Neuronal stem cell (in vitro differentiated cells): ENCODE measurements around the gene TMCO4.

Experiments
- DNase-seq: peaks from one replicate; pipeline ENCODE4 v3.0.0-alpha.2; 2013; ENCODE audit warnings: low spot score
- H2AFZ ChIP-seq: one replicate; pipeline ENCODE4 v1.6.1; 2013; ENCODE audit warnings: mild to moderate bottlenecking, low read length, inconsistent platforms
- H2AK5ac ChIP-seq: 2 replicates; pipeline ENCODE4 v1.6.1; 2013; ENCODE audit warnings: low read depth, mild to moderate bottlenecking, inconsistent platforms, low read length, moderate library complexity, mixed read lengths
- H2BK120ac ChIP-seq: 2 replicates; pipeline ENCODE4 v1.6.1; 2013; ENCODE audit warnings: low read depth, mild to moderate bottlenecking, inconsistent platforms, low read length, moderate library complexity, mixed read lengths
- H2BK12ac ChIP-seq: one replicate; pipeline ENCODE4 v1.6.1; 2013; ENCODE audit warnings: low read length, inconsistent platforms
- H2BK15ac ChIP-seq: 2 replicates; pipeline ENCODE4 v1.6.1; 2013; ENCODE audit warnings: mild to moderate bottlenecking, low read length, inconsistent platforms, mixed read lengths
- H2BK5ac ChIP-seq: one replicate; pipeline ENCODE4 v1.6.1; 2013; ENCODE audit warnings: inconsistent platforms, mild to moderate bottlenecking, low read length, moderate library complexity
- H3K14ac ChIP-seq: one replicate; pipeline ENCODE4 v1.6.1; 2013; ENCODE audit warnings: low read length, inconsistent platforms
- H3K18ac ChIP-seq: 2 replicates; pipeline ENCODE4 v1.6.1; 2013; ENCODE audit warnings: low read length, inconsistent platforms
- H3K23ac ChIP-seq: 2 replicates; pipeline ENCODE4 v1.6.1; 2013; ENCODE audit warnings: low read depth, mild to moderate bottlenecking, mixed read lengths, low read length, inconsistent platforms; ENCODE audit not compliant: poor library complexity
- H3K27ac ChIP-seq: replicated peaks from 3 replicates; pipeline ENCODE4 v1.5.1; 2013; ENCODE audit warnings: low read length, inconsistent platforms
- H3K27me3 ChIP-seq, 3 experiments: 2 replicates each; pipeline ENCODE4 v1.6.1; 2013; ENCODE audit warnings: low read length in 3 of 3, mild to moderate bottlenecking in 2 of 3, inconsistent platforms in 1 of 3, low read depth in 1 of 3, mixed read lengths in 1 of 3, moderate library complexity in 1 of 3; ENCODE audit not compliant: control insufficient read depth in 3 of 3, insufficient read depth in 3 of 3
- H3K36me3 ChIP-seq, 2 donors: replicated peaks in 1 of 2; 2 replicates each; pipeline ENCODE4 v1.6.1; 2013; ENCODE audit warnings: low read length in 2 of 2; ENCODE audit not compliant: control insufficient read depth in 2 of 2, insufficient read depth in 2 of 2
- H3K4ac ChIP-seq: 2 replicates; pipeline ENCODE4 v1.6.1; 2013; ENCODE audit warnings: inconsistent platforms, mild to moderate bottlenecking, low read length, moderate library complexity
- H3K4me1 ChIP-seq, 2 donors: 1 replicate in 1 of 2; 2 replicates in 1 of 2; pipeline ENCODE4 v1.6.1; 2013; ENCODE audit warnings: low read length in 2 of 2, low read depth in 1 of 2; ENCODE audit not compliant: control insufficient read depth in 2 of 2, insufficient read depth in 1 of 2
- H3K4me2 ChIP-seq: one replicate; pipeline ENCODE4 v1.6.1; 2013; ENCODE audit warnings: mild to moderate bottlenecking, low read length, inconsistent platforms; ENCODE audit not compliant: insufficient read depth, poor library complexity, severe bottlenecking
- H3K4me3 ChIP-seq, 2 donors: 2 replicates each; pipeline ENCODE4 v1.5.1; 2013; ENCODE audit warnings: low read length in 2 of 2, mild to moderate bottlenecking in 2 of 2, inconsistent platforms in 1 of 2, moderate library complexity in 1 of 2
- H3K79me1 ChIP-seq: one replicate; pipeline ENCODE4 v1.6.1; 2013; ENCODE audit warnings: low read depth, mild to moderate bottlenecking, inconsistent platforms, low read length, moderate library complexity
- H3K9ac ChIP-seq: one replicate; pipeline ENCODE4 v1.6.1; 2013; ENCODE audit warnings: mild to moderate bottlenecking, low read depth, low read length, inconsistent platforms; ENCODE audit not compliant: poor library complexity
- H3K9me3 ChIP-seq, 2 donors: replicated peaks in 1 of 2; 2 replicates each; pipeline versions ENCODE3 to v1.6.1; 2013; ENCODE audit warnings: low read length in 2 of 2, mild to moderate bottlenecking in 2 of 2, inconsistent platforms in 1 of 2, low read depth in 1 of 2, mixed read lengths in 1 of 2, moderate library complexity in 1 of 2; ENCODE audit not compliant: control insufficient read depth in 2 of 2, insufficient read depth in 1 of 2
- H4K8ac ChIP-seq: one replicate; pipeline ENCODE4 v1.6.1; 2013; ENCODE audit warnings: low read depth, mild to moderate bottlenecking, inconsistent platforms, low read length, moderate library complexity
- H4K91ac ChIP-seq: one replicate; pipeline ENCODE4 v1.6.1; 2013; ENCODE audit warnings: low read length, low read depth, mild to moderate bottlenecking, inconsistent platforms; ENCODE audit not compliant: poor library complexity
- WGBS, 2 donors: extraction: QIAGEN DNeasy Blood & Tissue Kit; methylation state at CpG; one replicate each; pipeline ENCODE4 v1.1.7; 2013; ENCODE audit warnings: missing lambda C conversion rate in 2 of 2, mixed read lengths in 1 of 2; ENCODE audit not compliant: insufficient read length in 2 of 2, insufficient replicate concordance in 1 of 2; ENCODE audit errors: extremely low coverage in 2 of 2; 5-methylcytosine and 5-hydroxymethylcytosine counted together

TMCO4 gene

DNA sequence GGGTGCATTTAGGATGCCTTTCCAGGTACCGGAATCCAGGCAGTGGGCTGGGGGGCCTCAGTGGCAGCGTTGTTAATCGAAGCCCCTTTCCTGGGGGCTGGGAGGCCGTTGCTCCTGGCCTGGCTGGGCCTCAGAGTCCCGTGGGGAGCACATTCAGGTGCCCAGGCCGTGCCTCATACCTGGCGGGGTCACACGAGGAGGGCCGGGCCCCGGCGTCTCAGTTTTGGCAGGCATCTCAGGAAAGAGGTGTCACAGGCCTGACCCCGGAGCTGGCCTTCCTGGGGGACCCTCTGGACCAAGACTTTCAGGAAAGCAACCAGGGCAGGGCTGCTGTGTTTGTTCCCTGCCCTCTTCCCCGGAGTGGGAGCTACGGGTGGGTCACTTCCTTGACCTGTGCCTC is 151.5 kb downstream of the TMCO4 start:
- Histone ChIP-seq H3K23ac (no peak overlapping the region), H3K18ac (peak overlapping the region; percentile 25), H3K4me1 (peaks cover 8 to 12% of the 10 kb centered on the region in 2 donors), H2BK15ac (no peak overlapping the region), H3K27ac (no peak overlapping the region), H3K9me3 (no peaks in the 10 kb centered on the region), H3K36me3 (no peaks in the 10 kb centered on the region), H3K9ac (no peak overlapping the region), H3K27me3 (peaks cover 3 to 41% (median 24%) of the 10 kb centered on the region in 3 experiments), H2BK120ac (no peak overlapping the region), H2AK5ac (no peak overlapping the region), H3K4ac (no peak overlapping the region), H3K4me2 (no peak overlapping the region), H3K14ac (no peak overlapping the region), H3K4me3 (no peak overlapping the region), H3K79me1 (peaks cover 12% of the 10 kb centered on the region), H2BK12ac (no peak overlapping the region), H2BK5ac (no peak overlapping the region), H4K8ac (no peak overlapping the region), H4K91ac (no peak overlapping the region), H2AFZ (no peak overlapping the region)
- no peak for DNase-seq
- no CpG with 5 or more reads among the region's 14 CpGs for WGBS, 2 donors

DNA sequence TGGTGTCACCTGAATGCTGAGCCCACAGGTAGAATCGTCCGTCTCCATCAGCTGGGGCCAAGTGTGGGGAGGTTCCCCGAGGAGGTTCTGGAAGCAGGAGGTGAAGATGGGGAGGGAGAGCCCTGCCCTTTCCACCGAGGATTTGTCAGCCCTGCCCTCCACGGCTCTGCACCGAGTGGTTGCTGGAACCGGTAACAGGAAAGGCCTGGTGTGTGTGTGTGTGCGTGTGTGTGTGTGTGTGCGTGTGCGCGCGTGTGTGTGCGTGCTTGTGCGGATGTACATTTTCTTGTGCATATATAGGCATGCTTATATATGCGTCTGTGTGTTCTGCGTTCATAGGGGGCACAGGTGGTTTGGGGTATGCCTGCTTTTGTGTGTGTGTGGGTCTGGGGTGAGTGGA is 152.1 kb downstream of the TMCO4 start:
- Histone ChIP-seq H3K4me2 (no peak overlapping the region), H3K4ac (peak overlapping the region; percentile 76), H3K9ac (peak overlapping the region; percentile 50), H3K18ac (peak overlapping the region; percentile 35), H2AK5ac (peak overlapping the region; percentile 79), H3K14ac (peak overlapping the region; percentile 63), H3K79me1 (peaks cover 12% of the 10 kb centered on the region), H4K91ac (peak overlapping the region; percentile 81), H3K27me3 (peaks cover 3 to 46% (median 29%) of the 10 kb centered on the region in 3 experiments), H2BK15ac (peak overlapping the region; percentile 37), H2BK120ac (no peak overlapping the region), H2BK5ac (peak overlapping the region; percentile 88), H3K9me3 (no peaks in the 10 kb centered on the region), H3K36me3 (no peaks in the 10 kb centered on the region), H3K4me1 (peaks cover 8 to 12% of the 10 kb centered on the region in 2 donors), H3K4me3 (no peak overlapping the region), H2BK12ac (no peak overlapping the region), H3K23ac (peak overlapping the region; percentile 23), H2AFZ (no peak overlapping the region), H3K27ac (no peak overlapping the region), H4K8ac (no peak overlapping the region)
- DNase-seq: no peak
- WGBS, 2 donors: no CpG with 5 or more reads among the region's 16 CpGs

DNA sequence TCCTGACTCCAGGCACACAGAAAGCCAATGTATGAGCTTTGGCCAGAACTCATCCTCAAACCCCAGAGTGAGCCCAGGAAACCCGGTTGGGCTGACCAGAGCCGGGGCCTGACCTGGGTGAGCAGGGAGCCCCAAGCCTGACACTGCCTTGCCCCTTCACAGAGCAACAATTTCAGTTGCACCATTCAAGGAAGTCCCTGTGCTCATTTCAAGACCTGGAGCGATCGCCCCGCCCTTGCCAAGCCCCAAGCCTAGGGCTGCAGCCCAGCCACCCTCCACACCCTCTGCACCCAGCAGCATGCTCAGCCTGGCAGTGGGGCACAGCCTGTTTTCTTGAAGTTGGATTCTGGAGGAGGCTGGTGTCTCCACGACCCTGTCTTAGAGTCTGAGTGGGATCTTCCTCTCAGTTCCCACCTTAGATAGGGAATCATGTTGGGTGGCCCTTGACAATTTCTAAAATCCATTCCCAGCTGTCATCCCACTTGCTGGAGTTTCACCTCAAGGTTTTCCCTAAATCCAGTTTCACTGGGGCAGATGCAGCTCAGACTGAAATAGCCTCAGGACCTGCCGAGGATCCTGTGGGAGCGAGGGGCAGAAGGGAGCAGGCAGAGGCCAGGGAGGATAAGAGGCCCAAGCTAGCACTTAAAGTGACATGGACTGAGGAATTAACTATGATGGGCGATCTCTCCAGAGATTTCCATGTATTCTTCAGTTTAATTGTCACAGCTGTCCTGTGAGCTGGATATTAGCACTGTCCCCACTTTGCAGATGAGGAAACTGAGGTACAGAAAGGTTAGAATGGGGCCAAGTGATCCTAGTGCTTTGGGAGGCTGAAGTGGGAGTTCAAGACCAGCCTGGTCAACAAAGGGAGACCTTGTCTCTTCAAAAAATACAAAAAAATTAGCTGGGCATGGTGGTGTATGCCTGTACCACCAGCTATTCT is 153.1 kb downstream of the TMCO4 start:
- DNase-seq: no peak
- no CpG with 5 or more reads among the region's 9 CpGs for WGBS, 2 donors

More for the DNA sequence above, 153.1 kb downstream of the TMCO4 start:
- H4K91ac ChIP-seq: no peak overlapping the region
- H4K8ac ChIP-seq: peak overlapping the region; percentile 48
- H2BK12ac ChIP-seq: no peak overlapping the region
- peak overlapping the region; percentile 29 for H3K23ac ChIP-seq
- H3K4me2 ChIP-seq: no peak overlapping the region
- H2BK15ac ChIP-seq: peak overlapping the region; percentile 87
- no peak overlapping the region for H2BK120ac ChIP-seq
- no peak overlapping the region for H3K4ac ChIP-seq
- no peaks in the 10 kb centered on the region for H3K9me3 ChIP-seq
- H3K14ac ChIP-seq: no peak overlapping the region
- H3K36me3 ChIP-seq: no peaks in the 10 kb centered on the region
- no peak overlapping the region for H3K27ac ChIP-seq
- no peak overlapping the region for H2AFZ ChIP-seq
- peaks cover 8 to 12% of the 10 kb centered on the region in 2 donors for H3K4me1 ChIP-seq
- no peak overlapping the region for H3K4me3 ChIP-seq
- H3K9ac ChIP-seq: no peak overlapping the region
- H2BK5ac ChIP-seq: peak overlapping the region; percentile 70
- H3K27me3 ChIP-seq: peaks cover 3 to 53% (median 32%) of the 10 kb centered on the region in 3 experiments
- H3K18ac ChIP-seq: no peak overlapping the region
- peaks cover 12% of the 10 kb centered on the region for H3K79me1 ChIP-seq
- H2AK5ac ChIP-seq: peak overlapping the region; percentile 86
